Measurements from ENCODE around the gene IL6.
"Not testable (repeated sequence)": the region's sequence is repeated elsewhere in the genome, so short reads cannot be mapped to it uniquely, and the experiment has no call there.

GRCh38 chr7:22708677-22709061 lies 18.3 kb upstream of the IL6 start:
- TF ChIP-seq, protein P1, sequence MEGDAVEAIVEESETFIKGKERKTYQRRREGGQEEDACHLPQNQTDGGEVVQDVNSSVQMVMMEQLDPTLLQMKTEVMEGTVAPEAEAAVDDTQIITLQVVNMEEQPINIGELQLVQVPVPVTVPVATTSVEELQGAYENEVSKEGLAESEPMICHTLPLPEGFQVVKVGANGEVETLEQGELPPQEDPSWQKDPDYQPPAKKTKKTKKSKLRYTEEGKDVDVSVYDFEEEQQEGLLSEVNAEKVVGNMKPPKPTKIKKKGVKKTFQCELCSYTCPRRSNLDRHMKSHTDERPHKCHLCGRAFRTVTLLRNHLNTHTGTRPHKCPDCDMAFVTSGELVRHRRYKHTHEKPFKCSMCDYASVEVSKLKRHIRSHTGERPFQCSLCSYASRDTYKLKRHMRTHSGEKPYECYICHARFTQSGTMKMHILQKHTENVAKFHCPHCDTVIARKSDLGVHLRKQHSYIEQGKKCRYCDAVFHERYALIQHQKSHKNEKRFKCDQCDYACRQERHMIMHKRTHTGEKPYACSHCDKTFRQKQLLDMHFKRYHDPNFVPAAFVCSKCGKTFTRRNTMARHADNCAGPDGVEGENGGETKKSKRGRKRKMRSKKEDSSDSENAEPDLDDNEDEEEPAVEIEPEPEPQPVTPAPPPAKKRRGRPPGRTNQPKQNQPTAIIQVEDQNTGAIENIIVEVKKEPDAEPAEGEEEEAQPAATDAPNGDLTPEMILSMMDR (optimal IDR thresholded peaks at IDR 0.05 in 1 of 3, IDR thresholded peaks at IDR 0.05 in 1 of 3, conservative IDR thresholded peaks at IDR 0.05 in 1 of 3; ENCODE audit: extremely low read depth in 1 of 3, insufficient read depth in 2 of 3, low read length in 3 of 3) = not testable (repeated sequence)
- not testable (repeated sequence) for TF ChIP-seq EZH2 (IDR thresholded peaks at IDR 0.05; ENCODE audit: low read length)

All from keratinocyte (primary cell).